Head of caudate nucleus (tissue), 42 donors: ENCODE results near the gene DDAH2.
"Not testable (repeated sequence)": the region's sequence is repeated elsewhere in the genome, so short reads cannot be mapped to it uniquely, and the experiment has no call there.

Experiments
- DNase-seq, 42 donors: peaks; one replicate each; pipeline versions ENCODE4 v3.0.0 to v3.0.0-alpha.2; 2020 to 2021; ENCODE audit warnings: mixed read lengths in 7 of 42
- intact Hi-C: fragments of 100-400 bp; cut with DNase I; formaldehyde crosslinking; loops from one replicate; pipeline ENCODE4 v1.15.0; 2022

The DDAH2 gene

DNA sequence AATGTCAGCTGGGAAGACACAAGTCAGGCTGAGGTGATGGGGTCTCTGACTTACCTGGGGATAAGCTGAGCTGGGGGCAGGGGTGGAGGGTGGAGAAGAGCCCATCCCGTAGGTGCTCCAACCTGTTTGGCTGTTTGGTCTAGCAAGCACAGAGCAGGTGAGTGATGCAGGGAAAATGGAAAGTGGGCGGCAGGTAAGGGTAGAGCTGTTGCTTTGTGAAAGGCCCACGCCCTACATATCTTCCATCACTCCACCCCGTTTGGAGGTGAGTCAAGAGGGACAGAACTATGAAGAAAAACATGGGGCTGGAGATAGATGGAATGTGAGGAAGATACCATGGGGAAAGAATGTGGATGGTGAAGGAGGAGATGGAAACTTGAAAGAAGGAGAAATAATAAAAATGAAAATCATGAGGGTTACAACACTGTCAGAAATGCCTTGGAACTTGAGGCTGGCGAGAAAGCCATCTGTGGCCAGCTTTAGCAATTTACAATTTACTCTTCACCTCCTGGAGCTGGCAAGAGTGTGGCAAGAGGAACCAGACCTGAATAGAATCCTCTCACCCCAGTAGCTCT lies 8.8 kb downstream of the DDAH2 start:
- peak in 1 of 42 donors; percentile 21 for DNase-seq
- intact Hi-C loops, result no loop called here

DNA sequence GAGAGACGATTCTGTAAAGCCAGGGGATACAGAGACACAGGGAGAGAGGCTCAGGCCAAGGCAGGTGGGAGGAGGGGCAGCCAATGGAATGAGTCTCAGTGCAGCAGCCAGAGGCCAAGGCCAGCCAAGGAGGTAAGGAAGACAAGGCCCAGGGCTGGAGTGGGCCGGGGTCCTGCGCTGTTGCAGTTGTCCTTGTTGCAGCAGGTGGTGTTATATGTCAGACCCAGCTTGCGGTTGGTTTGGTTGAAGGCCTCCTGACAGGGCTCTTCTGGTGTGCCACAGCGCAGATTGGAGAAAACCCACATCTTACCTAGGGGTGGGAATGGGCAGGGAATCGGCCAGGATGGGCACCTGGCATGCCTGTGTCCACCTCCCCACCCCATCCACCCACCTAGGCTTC lies 10.1 kb downstream of the DDAH2 start:
- no peak for DNase-seq
- intact Hi-C loops, result no loop called here

DNA sequence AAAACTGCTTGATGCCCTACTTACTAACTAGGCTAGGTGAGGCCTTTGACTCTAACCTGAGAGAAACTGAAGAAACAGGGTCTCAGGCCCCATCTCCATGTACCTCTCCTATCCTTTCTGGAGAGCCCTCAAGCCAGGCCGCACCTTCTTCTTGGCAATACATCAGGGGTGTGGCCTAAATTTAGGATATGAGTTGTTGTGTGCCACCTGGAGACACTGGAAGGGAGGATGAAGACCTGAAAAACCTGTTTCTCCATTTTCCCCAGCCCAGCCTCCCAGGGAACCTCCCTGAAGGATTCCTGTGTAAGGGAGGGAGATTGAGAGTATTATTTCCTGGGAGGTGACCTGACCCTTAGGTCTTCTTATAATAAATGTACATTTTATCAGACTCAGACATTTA lies 10.8 kb downstream of the DDAH2 start:
- no peak for DNase-seq
- intact Hi-C loops, result no loop called here

DNA sequence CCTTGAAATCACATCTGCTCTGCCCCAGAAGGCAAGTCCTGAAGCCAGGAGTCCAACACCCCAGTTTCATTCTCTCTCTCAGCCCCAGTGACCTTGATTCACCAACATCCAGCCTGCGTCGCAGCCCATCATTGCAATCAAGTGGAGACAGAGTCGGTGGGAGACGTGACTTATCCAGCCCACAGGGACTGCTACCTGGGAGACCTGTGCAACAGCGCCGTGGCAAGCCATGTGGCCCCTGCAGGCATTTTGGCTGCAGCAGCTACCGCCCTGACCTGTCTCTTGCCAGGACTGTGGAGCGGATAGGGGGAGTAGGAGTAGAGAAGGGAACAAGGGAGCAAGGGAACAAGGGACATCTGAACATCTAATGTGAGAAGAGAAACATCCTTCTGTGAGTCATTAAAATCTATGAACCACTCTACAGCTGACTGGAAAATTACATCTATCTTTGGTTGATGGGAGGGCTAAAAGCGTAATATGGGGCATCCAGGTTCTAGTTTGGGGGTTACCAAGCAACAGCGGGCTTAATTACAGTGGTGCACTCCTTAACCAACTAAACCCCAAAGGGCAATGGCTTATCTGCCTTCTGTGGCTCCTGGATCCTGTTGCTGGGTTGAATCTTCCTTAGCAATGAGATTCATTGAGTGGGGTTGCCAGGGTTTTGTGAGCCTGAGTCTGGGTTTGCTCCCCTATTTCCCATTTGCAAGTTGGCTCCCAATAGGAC lies 11.4 kb downstream of the DDAH2 start:
- peak in 4 of 42 donors; percentile 29 to 52 (median 38) for DNase-seq
- intact Hi-C loops, result no loop called here

DNA sequence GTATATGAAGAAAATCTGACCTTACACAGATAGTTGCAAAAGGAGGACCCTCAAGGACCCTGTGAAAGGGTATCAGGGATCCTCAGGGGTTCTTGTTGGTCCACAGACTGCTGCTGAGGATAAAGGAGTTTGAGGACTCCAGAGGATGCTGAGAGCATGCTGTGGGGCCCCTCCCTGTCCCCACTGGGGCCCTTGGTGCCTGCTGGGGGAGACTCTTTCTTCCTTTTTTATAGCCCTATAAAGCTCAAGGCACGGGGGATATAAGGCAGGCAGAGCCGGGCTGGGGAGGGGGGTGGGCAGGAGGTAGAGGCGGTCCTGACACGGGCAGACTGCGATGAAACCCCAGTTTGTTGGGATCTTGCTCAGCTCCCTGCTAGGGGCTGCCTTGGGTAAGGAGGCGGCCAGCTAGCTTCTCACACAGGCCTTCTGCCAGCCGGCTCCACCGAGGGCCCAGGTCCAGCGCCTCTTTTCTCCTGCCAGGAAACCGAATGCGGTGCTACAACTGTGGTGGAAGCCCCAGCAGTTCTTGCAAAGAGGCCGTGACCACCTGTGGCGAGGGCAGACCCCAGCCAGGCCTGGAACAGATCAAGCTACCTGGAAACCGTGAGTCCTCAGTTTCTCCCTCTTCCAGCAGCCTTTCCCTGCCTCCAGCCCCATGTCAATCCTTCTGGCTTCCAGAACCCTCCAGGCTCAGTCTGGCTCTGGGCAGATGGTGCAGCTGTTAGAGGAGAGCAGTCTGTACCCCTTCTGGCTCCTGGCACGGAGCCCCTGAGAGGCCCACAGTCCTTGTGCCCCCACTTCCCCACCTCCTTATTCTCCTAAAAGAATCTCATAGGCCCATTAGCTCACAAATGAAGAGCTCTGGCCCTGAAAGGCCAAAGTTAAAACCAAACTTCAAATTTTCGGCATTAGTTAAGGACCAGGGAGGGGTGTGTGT lies 13.8 kb downstream of the DDAH2 start, which contains the start of gene LY6G6D:
Gene LY6G6D (plus strand): TSS at position 327 of the 937 bp plus-strand sequence. CDS start 8 bp downstream, at position 335.
- intact Hi-C loops, result no loop called here
- DNase-seq, result no peak

DNA sequence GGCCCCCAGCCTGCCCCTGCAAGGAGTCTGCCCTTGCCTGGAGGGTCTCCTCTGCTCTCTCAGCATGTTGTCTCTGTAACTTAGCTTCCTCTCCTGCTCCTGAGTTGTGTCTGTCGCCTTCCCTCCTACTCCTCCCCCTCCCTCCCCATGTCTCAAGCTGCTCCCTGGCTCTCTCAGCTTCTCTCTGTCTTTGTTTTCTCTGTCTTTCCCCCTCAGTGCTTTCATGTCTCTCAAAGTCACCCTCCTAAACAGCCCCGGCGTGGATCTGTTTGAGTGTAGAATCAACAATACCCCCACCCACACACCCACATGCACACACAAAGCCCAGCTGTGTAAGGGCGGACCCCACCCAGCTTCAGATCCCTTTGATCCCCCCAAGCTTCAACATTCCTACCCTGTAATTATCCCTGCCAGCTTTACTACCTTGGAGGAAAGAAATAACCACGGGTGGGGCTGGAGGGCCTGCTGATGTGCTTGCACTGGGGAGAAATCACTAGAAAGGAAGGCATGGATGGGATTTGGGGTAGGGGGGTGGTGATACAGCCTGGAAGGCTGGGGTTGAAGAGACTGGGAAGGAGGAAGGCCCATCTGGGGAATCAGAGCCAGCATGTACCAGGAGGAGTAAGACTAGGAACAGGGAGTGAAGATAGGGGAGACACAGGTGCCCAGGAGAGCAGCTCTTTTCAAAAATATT lies 15.0 kb downstream of the DDAH2 start:
- no peak for DNase-seq
- intact Hi-C loops, result no loop called here

DNA sequence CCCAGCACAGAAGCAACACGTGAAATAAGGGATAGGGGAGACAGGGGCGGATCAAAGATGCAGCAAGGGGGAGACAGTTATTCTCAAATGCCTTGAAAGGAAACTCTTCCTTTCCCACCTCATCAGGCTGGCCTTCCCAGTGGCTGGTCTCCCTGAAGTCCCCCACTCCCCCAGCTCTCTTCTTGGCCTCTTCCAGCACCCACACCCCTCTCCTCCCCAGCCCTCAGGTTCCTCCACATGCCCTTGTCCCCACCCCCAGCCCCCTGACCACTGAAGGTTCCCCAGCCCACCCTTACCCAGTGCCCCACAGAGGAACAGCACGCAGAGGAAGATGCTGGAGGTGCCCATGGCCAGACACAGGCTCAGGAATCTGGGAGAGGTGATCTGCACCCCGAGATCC lies 15.6 kb downstream of the DDAH2 start:
- DNase-seq, result no peak
- intact Hi-C loops, result no loop called here

DNA sequence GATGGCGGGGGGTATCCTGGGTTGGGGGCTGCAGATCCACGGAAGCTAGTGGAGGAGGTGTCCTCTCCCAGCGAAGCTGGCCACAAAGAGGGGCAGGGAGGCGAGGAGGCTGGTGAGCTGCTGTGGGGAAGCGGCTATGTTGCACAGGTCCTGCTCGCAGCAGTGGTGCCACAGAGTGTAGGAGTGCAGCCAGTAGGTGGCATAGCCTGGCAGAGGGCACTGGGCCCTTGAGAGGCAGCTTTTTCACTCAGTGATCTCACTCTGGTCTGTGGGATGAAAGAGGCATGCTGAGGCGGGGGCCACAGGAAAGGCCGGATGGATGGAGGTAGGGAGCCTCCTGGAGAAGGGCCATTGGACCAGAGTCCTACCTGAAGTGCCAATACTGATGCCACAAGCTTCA lies 16.8 kb downstream of the DDAH2 start:
- intact Hi-C loops, result no loop called here
- DNase-seq, result no peak

DNA sequence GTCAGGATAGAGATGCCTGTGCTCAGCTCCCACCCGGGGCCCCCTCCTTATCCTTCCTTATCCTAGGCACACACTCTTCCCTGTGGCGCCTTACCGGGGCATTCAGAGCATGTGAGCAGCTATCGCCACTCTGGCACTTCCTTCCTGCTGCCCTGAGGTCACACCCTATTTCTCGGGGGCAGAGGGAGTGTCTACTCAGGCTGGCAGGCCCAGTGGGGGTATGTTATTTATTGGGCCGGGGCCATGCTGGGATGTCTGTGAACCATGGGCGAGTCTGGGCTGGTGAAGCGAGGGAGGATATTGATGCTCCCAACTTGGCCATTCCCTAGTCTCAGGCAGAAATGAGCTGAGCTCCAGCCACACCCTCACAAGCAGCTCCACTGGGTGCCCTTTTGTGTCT lies 17.9 kb downstream of the DDAH2 start:
- no peak for DNase-seq
- intact Hi-C loops, result no loop called here

DNA sequence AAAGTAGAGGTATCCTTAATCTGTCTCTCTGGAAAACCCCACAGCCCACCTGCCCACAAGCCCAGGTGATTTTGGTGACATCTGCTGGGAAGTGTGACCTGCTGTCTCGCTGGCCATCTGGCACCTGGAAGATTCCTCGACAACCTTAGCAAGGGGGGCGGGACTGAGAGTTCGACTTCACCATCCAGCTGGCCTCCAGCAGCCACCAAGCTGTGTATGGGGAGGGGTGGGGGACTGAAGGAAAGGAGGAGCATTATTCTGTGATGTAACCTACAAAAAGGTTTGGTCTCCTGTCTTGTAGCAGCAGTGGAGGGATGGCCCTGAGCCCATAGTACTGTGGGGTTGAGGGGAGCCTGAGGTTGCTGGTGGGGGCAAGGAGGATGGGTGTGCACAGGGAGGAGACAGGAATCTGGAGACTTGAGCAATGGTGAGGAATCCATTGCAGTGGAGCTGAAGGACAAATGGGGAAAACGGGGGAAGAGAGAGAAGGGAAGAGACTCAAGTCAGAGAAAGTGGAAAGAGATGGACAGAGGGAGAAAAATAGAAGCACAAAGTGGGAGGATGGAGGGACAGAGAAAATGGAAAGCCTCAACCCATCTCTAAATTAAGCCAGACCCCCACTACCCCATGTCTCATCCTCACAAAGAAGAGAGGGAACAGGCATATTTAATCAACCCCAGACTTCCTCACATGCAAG lies 18.4 kb downstream of the DDAH2 start:
- intact Hi-C loops, result no loop called here
- DNase-seq, result no peak

DNA sequence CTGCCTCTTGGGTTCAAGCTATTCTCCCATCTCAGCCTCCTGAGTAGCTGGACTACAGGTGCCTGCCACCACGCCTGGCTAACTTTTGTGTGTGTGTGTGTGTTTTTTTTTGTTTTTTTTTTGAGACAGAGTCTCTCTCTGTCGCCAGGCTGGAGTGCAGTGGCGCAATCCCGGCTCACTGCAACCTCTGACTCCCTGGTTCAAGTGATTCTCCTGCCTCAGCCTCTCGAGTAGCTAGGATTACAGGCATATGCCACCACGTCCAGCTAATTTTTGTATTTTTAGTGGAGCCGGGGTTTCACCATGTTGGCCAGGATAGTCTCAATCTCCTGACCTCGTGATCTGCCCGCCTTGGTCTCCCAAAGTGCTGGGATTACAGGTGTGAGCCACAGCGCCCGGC lies 19.9 kb downstream of the DDAH2 start:
- intact Hi-C loops, DNase-seq: not testable (repeated sequence)

DNA sequence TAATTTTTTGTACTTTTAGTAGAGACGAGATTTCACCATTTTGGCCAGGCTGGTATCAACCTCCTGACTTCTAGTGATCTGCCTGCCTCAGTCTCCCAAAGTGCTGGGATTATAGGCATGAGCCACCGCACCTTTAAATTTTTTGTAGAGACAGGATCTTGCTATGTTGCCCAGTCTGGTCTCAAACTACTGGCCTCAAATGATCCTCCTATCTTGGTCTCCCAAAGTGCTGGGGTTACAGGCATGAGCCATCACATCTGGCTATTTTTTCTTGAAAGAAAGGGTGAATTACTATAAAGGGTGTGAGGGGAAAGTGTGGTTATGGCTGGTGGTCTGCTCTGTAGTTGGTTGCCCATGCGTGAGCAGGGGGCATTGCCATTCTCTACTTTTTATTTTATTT lies 20.9 kb downstream of the DDAH2 start:
- intact Hi-C loops, result no loop called here
- no peak for DNase-seq

DNA sequence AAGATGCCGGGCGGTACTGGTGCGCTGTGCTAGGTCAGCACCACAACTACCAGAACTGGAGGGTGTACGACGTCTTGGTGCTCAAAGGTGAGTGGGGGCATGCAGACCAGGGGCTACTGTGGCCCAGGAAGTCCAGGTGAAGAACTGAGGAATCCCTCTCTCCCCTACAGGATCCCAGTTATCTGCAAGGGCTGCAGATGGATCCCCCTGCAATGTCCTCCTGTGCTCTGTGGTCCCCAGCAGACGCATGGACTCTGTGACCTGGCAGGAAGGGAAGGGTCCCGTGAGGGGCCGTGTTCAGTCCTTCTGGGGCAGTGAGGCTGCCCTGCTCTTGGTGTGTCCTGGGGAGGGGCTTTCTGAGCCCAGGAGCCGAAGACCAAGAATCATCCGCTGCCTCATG lies 21.4 kb downstream of the DDAH2 start:
- DNase-seq, result no peak

DNA sequence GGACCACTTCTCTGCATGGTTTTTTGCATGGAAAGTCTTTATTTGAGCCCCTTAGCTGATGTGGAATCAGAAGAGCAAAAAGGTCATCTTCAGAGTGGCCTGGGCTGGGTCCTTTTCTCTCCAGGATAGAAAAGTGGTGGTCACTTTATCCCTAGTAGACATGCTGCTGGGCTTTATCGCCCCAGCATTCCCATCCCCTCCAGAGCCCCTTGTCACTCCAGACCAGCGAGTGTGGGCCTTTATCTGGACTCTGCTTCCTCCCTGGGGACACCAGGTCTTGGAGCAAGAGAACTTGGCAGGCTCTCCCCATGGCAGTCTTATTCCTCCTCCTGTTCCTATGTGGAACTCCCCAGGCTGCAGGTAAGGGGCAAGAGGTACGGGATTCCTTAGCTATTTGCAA lies 22.5 kb downstream of the DDAH2 start, which contains the start of gene LY6G6F:
Gene LY6G6F (plus strand): TSS at position 268 of the 400 bp plus-strand sequence. CDS start 41 bp downstream, at position 309.
- no peak for DNase-seq
- intact Hi-C loops, result no loop called here

More for the DNA sequence above, 21.4 kb downstream of the DDAH2 start:
- intact Hi-C loops, result no loop called here

DNA sequence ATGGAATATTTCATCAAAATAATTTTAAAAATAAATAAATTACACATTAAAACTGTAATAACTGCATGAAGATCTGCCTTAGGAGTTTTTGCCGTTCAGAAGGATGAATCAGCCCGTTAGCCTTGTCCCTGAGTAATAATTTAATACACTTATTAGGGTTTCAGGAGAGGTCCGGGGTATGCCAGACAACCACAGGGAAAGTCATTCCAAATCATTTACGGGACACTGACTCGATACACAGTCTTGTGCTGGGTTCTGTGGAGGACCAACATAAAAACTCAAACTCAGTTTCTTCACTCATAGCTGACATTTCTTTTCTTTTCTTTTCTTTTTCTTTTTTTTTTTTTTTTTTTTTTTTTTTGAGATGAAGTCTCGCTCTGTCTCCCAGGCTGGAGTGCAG lies 23.2 kb downstream of the DDAH2 start:
- intact Hi-C loops, result no loop called here
- DNase-seq, result no peak

DNA sequence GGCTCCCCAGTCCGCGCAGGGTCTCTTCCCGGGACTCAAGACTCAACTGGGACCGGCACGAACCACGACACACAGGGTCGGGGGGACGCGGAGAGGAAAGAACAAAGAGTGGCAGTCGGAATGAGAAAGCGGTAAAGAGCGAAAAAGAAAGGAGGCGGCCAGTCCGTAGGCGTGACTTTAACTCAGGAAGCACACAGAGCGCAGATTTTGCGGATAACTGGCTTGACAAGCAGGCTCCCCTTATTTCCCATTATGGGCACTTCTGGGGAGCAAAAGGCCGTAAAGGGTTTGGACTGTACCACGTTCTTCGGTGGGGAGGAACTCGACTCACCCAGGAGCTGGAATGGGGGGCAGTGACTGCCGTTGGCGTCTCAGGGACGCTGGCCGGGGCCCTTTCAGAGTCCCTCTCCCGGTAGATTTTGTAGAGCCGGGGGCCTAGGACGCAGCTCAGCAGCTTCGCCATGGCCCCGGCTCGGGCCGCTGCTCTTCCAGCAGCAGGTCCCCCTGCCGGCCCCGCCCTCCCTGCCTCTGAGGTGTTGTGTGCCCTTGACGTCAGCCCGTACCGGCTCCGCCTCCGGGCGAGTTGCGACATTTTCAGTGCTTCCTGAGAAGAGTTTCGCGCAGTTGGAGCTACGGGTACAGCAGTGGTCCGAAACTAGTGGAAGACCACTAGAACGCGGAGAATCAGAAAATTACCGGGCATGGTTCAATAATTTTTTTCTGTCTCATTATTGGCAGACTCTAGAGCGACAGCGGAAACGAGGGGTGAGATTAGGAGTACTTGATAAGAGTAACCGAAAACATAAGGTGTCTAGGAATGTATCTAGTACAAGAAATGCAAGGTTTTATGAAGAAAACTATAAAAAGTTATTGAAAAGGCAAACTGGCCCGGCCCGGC lies 26.0 kb downstream of the DDAH2 start, which contains the start of gene ABHD16A:
Gene ABHD16A (minus strand): TSS at position 506 of the 898 bp plus-strand sequence. CDS start 43 bp downstream, at position 463.
- DNase-seq, result peak; percentile 97 to 100 (median 99)
- intact Hi-C loops, result no loop called here

DNA sequence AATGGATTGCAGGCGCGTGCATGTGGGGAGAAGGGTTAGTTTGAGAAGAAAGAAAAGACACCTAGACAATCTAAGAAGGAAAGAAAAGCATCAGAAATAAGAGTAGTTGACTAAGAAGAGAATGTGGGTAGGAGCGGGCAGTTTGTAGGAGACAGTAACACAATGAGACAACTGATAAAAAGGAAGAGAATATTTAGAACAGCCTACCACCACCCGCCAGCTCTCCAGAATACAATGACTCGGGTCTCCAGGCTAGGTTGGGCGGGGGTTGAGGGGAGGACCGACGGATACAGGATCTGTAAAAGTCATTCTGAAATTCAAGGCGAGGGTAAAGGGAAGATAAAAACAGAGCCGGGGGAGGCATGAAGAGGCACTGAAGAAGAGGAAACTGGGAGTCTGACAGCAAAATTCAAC lies 26.7 kb downstream of the DDAH2 start:
- intact Hi-C loops, result no loop called here
- peak in 3 of 42 donors; percentile 26 to 50 (median 39) for DNase-seq
